ENCODE measurements around the gene CCNT1.

GRCh38 chr12:48659863-48660262 lies 56.6 kb downstream of the CCNT1 start:
- TF ChIP-seq CTCF (conservative IDR thresholded peaks at IDR 0.05; ENCODE audit: low read length) (no peak), EZH2phosphoT487 (IDR thresholded peaks at IDR 0.05; ENCODE audit: borderline replicate concordance, low read depth, low read length) (no peak)
